LNCAP (cell line): ENCODE data around the gene ZNF384.
A peak's percentile ranks its signal among the peaks of the same experiment; 100 is the strongest.

ENCODE experiments used
- CTCF ChIP-seq: fragments of 450-650 bp; IDR thresholded peaks from 2 replicates; pipeline ENCODE4 v1.5.1; 2017; ENCODE audit warnings: mild to moderate bottlenecking

The ZNF384 gene

DNA sequence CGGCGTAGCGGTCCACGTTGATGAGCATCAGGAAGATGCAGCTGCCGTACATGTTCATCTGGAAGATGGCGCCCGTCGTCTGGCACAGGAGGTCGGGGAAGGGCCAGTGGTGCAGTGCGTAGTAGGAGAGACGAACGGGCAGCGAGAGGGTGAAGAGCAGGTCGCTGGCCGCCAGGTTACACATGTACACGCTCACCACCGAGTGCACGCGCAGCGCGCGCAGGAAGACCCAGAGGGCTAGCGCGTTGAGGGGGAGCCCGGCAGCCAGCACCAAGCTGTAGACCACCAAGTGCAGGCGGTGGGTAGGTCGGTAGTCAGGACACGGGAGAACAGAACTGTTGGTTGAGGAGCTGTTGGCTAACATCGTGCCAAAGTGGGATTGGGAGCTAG lies 68.3 kb downstream of the ZNF384 start:
- no peak for TF ChIP-seq CTCF

DNA sequence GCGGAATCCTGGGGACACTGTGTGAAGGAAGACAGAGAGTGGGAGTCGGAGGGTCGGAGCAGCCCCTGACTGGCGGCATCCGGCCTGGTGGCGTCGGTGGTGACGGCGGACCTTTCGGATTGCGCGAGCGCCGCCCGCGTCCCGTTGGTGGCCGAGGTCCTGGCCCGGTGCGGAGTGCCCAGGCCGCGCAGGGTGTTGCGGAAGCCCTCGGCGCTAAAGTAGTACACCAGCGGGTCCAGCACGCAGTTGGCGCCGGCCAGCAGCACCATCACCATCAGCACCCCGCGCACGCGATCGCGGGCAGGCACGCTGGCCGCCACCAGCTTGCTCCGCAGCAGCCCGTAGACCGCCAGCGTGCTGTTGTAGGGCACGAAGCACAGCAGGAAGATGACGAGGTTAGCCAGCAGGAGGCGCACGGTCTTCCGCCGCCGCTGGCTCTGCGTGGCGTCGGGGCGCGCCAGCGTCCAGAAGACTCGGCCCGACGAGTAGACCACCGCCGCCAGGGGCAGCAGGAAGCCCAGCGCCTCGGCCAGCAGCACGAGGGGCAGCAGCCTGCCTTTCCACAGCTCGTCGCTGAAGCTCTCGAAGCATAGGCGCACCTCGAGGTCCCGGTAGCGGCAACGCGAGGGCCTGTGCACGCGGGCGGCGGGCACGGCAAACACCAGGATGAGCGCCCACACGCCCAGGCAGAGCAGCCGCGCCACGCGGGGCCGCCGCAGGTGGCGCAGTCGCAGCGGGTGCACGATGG lies 68.9 kb downstream of the ZNF384 start:
- TF ChIP-seq CTCF = 0 out of 2 replicates have a peak, but pooled peaks have one; percentile 16

GRCh38 chr12:6618483-6619225 lies 70.5 kb downstream of the ZNF384 start:
- TF ChIP-seq CTCF = no peak
